DOHH2 (cell line): ENCODE results near the gene TUBB3.

Source experiments
- CTCF ChIP-seq: fragments of 200-600 bp; sonication (generic); IDR thresholded peaks from one replicate; pipeline ENCODE4 v1.5.1; 2014; ENCODE audit warnings: antibody characterized with exemption, mild to moderate bottlenecking, low read depth, low read length; ENCODE audit not compliant: poor library complexity, severe bottlenecking
- EZH2phosphoT487 ChIP-seq: fragments of 200-600 bp; sonication (generic); IDR thresholded peaks from 2 replicates; pipeline ENCODE4 v1.6.1; 2017; ENCODE audit warnings: borderline replicate concordance, mild to moderate bottlenecking, antibody characterized with exemption, low read length, moderate library complexity, mixed read lengths

- TF ChIP-seq CTCF (no peak), EZH2phosphoT487 (no peak)
Observed at GRCh38 chr16:89931964-89932363, 8.8 kb downstream of the TUBB3 start.
